Coronary artery (tissue), 2 donors: ENCODE measurements around the gene NCOA7.

Experiments
- DNase-seq: peaks from one replicate; pipeline ENCODE4 v3.0.0-alpha.2; 2017; ENCODE audit warnings: low spot score
- H3K27ac ChIP-seq, 2 donors: fragments of 200-600 bp; sonication (generic); one replicate each; pipeline ENCODE4 v1.5.1; 2016 to 2019
- H3K4me3 ChIP-seq: fragments of 200-600 bp; sonication (generic); 2 replicates; pipeline ENCODE4 v1.5.1; 2016; ENCODE audit warnings: mild to moderate bottlenecking, moderate library complexity
- TF ChIP-seq, protein P1 (sequence below): fragments of 200-600 bp; sonication (generic); IDR thresholded peaks from one replicate; pipeline ENCODE4 v1.5.1; 2019; ENCODE audit warnings: antibody characterized with exemption

Gene NCOA7

DNA sequence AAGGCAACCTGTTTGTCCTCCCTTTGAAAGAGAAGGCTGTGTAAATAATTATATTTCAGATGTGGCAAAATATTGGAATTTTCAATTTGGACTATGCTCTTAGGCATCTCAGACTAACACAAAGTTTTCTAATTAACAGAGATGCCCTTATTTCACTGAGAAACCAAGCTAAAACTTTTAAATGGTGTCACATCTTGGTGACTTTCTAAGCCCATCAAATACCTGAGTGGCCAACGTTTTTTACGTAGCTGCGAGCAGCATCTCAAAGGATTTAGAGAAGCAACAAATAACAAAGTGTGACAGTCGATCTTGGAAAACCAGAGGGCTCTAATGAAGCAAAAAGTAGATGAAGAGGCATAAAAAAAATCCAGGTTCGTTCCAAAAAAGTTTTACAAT lies 44.7 kb upstream of the NCOA7 start:
- H3K27ac ChIP-seq: peak overlapping the region; percentile 98
- TF ChIP-seq, protein P1, sequence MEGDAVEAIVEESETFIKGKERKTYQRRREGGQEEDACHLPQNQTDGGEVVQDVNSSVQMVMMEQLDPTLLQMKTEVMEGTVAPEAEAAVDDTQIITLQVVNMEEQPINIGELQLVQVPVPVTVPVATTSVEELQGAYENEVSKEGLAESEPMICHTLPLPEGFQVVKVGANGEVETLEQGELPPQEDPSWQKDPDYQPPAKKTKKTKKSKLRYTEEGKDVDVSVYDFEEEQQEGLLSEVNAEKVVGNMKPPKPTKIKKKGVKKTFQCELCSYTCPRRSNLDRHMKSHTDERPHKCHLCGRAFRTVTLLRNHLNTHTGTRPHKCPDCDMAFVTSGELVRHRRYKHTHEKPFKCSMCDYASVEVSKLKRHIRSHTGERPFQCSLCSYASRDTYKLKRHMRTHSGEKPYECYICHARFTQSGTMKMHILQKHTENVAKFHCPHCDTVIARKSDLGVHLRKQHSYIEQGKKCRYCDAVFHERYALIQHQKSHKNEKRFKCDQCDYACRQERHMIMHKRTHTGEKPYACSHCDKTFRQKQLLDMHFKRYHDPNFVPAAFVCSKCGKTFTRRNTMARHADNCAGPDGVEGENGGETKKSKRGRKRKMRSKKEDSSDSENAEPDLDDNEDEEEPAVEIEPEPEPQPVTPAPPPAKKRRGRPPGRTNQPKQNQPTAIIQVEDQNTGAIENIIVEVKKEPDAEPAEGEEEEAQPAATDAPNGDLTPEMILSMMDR: no peak
- DNase-seq: no peak
- H3K4me3 ChIP-seq: peak overlapping the region; percentile 88

DNA sequence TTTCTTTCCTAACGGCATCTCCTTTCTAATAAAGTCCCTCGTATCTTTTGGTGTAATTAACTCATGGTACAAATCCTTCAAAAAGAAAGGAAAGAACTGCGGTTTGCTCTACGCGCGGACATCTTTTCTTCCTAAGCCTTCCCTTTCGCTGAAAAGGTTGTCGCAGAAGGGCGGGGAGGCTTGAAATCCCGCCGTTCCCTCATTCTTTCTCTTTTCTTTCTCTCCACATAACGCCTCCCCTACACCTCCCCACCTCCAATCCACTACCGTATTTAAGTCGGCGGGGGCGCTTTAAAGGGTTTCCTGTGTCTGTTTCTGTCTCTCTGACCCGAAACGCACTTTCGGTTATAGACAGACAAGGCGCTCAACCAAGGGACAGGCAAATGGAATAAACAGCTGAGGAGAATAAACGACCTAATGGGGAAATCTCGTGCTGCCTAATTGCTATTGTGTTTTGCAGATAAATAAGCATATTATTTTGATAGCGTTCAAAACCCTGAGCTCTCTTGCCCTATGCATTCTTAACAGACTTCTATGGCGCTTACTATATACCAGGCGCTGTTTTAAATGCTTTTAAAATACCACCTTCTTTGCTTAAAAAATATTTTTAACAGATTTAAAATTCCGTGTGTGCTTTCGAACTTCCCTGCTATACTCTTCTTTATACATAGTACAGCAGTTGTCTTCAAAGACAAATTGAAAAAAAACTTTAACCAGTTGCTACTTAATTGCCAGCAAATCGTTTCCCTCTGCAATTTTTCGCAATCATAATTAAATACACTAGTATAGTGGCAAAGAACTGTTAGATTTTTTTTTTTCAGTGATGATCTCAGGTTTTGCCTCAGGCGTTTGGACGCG lies 43.8 kb upstream of the NCOA7 start:
- peak overlapping the region; percentile 98 for H3K27ac ChIP-seq
- TF ChIP-seq, protein P1: no peak
- peak; percentile 90 for DNase-seq
- H3K4me3 ChIP-seq: peak overlapping the region; percentile 88

GRCh38 chr6:125747589-125748405 lies 43.0 kb upstream of the NCOA7 start:
- H3K4me3 ChIP-seq: peak overlapping the region; percentile 88
- TF ChIP-seq, protein P1: no peak
- peak; percentile 78 for DNase-seq

DNA sequence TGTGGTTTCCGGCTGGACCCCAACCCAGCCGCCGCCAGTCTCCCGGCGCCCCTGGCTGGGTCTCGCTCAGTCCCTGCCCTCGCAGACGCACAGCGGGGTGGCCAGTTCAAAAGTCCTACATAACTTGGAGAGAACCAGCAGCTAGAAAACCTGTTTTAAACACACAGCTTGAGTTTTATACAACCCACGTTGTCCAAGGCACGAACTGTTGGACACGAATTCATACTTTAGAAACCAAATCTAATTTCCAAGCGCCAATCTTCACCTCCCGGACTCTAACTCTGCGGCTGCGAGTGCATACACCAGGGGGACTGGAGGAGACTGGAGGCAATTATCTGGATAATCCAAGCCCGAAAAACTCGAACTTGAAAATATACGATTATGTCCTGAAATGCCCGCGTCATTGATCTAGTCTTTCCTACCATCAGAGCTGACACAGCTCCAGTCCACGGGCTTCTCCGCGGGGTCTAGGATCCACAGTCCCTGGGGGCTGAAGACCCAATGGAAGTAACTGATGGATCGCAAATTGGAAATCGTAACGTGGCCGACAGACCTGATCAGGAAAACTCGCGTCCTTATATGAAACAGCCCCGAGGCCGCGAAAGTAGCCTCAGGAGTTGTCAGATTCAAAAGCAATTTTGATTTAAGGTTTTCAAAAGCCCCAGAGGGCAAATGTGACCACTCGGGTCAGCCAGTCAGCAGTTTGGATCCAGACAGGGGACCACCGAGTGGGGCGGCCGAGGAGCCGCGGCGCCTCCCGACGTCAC lies 42.2 kb upstream of the NCOA7 start:
- peak; percentile 80 for DNase-seq
- H3K4me3 ChIP-seq: peak overlapping the region; percentile 88
- TF ChIP-seq, protein P1: no peak
- peak overlapping the region; percentile 98 for H3K27ac ChIP-seq

More at GRCh38 chr6:125747589-125748405, 43.0 kb upstream of the NCOA7 start:
- H3K27ac ChIP-seq: peak overlapping the region; percentile 98

- Histone ChIP-seq H3K27ac (peak within 1 kb of the TSS; percentile 98), H3K4me3 (peak within 1 kb of the TSS; percentile 88)
- TF ChIP-seq, protein P1: no peak
- DNase-seq: peak; percentile 97
Observed at GRCh38 chr6:125749173-125749864, 41.4 kb upstream of the NCOA7 start, which contains the start of gene HEY2. Gene HEY2, plus strand, starts transcription at chr6:125749632. Its CDS starts 145 bp downstream, at chr6:125749777.
